Mesothelial cell of epicardium (in vitro differentiated cells): ENCODE results near the gene HS6ST2. TPM values are rescaled to one million over a fixed set of nuclear protein-coding genes. Genes with fewer than 3 reads are reported as not detected.

Experiments used
- DNase-seq, 2 experiments: peaks; one replicate each; pipeline ENCODE4 v3.0.0; 2021; ENCODE audit warnings: low spot score in 2 of 2; ENCODE audit not compliant: unreplicated experiment in 2 of 2
- H3K27ac Mint-ChIP-seq: 2 replicates; pipeline ENCODE4 v1.8.0; 2021; ENCODE audit warnings: mixed read lengths
- H3K27me3 Mint-ChIP-seq: 2 replicates; pipeline ENCODE4 v1.8.0; 2021; ENCODE audit warnings: low read depth, mixed read lengths
- H3K36me3 Mint-ChIP-seq: 2 replicates; pipeline ENCODE4 v1.8.0; 2021; ENCODE audit warnings: mixed read lengths
- H3K4me1 Mint-ChIP-seq: 2 replicates; pipeline ENCODE4 v1.8.0; 2021; ENCODE audit warnings: mixed read lengths
- H3K4me3 Mint-ChIP-seq: 2 replicates; pipeline ENCODE4 v1.8.0; 2021; ENCODE audit warnings: mild to moderate bottlenecking, moderate library complexity, mixed read lengths
- H3K9me3 Mint-ChIP-seq: 2 replicates; pipeline ENCODE4 v1.8.0; 2021; ENCODE audit warnings: mixed read lengths
- total RNA-seq: library from RNA; stranded (reverse); gene quantifications from 3 replicates; pipeline ENCODE4 v1.2.1, GENCODE V29; 2021
- TF ChIP-seq, protein P1 (sequence below): fragments of 200-600 bp; sonication (generic); IDR thresholded peaks from one replicate; pipeline ENCODE4 v1.5.0; 2021; ENCODE audit warnings: antibody characterized with exemption; ENCODE audit not compliant: unreplicated experiment

The HS6ST2 gene
- total RNA-seq, 1 donor from 2014 or later, result 20.2 TPM

DNA sequence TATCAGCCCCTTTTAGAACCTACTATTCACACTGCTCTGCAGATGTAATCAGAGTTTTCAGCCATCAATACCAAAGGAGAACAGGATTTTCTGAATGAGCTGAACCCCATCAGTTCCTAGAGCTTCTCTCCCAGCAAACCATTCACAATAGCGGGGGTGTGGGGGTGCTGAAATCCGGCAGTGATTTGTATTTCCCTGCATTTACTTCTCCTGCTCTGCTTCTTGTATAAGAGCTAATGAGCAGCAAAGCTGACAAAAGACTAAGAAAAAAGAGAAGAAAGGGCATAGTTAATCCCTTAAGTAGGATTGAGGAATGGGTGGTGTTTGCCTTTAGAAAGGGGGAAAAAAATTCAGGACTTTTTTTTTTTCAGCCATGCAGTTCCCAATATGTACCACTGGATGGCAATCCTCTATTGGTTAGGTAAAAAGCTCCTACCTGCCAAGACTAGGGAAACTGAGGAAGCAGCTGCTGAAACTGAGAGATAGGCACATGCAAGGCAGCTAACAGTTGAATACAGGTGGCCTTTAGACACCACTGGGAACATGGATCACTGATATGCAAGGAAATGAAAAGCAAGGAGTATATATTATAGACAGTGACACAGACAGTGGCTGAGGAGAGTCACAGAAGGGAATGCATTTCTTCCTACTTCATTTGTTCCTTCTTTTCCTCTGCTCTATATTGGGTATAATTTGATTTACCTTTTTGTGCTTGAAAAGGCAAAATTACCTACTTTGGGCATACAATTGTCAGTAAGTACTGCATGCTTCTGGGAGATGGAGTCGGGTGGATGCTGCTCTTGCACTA lies 217.9 kb downstream of the HS6ST2 start:
- no peak for DNase-seq
- Mint-ChIP-seq H3K4me1 (peaks cover 27% of the 10 kb centered on the region), H3K36me3 (no peaks in the 10 kb centered on the region), H3K9me3 (no peaks in the 10 kb centered on the region), H3K27me3 (no peaks in the 10 kb centered on the region), H3K27ac (no peak overlapping the region), H3K4me3 (no peak overlapping the region)
- TF ChIP-seq, protein P1, sequence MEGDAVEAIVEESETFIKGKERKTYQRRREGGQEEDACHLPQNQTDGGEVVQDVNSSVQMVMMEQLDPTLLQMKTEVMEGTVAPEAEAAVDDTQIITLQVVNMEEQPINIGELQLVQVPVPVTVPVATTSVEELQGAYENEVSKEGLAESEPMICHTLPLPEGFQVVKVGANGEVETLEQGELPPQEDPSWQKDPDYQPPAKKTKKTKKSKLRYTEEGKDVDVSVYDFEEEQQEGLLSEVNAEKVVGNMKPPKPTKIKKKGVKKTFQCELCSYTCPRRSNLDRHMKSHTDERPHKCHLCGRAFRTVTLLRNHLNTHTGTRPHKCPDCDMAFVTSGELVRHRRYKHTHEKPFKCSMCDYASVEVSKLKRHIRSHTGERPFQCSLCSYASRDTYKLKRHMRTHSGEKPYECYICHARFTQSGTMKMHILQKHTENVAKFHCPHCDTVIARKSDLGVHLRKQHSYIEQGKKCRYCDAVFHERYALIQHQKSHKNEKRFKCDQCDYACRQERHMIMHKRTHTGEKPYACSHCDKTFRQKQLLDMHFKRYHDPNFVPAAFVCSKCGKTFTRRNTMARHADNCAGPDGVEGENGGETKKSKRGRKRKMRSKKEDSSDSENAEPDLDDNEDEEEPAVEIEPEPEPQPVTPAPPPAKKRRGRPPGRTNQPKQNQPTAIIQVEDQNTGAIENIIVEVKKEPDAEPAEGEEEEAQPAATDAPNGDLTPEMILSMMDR, result peak; percentile 88

DNA sequence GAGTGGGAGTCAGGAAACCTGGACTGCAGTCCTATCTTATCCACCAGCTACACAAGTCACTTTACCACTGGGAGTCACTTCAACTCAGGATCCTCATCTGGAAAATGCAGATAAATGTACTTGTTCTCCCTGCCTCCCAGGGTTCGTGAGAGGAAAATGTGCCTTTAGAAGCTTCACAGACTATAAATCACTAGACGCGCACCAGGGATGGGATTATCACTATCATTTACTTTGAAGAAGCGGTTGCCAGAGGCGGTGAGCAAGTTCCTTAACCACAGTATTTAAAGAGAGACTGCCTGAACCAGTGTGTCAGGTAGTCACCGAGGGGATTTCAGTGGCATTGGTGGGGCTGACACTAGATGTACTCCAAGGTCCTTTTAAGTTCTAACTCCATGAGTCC lies 219.5 kb downstream of the HS6ST2 start:
- no peaks in the 10 kb centered on the region for H3K36me3 Mint-ChIP-seq
- no peaks in the 10 kb centered on the region for H3K9me3 Mint-ChIP-seq
- no peak for DNase-seq
- TF ChIP-seq, protein P1, result no peak
- H3K27ac Mint-ChIP-seq, result peak overlapping the region; percentile 10
- H3K4me1 Mint-ChIP-seq, result peaks cover 35% of the 10 kb centered on the region
- H3K4me3 Mint-ChIP-seq, result no peak overlapping the region
- H3K27me3 Mint-ChIP-seq, result no peaks in the 10 kb centered on the region

DNA sequence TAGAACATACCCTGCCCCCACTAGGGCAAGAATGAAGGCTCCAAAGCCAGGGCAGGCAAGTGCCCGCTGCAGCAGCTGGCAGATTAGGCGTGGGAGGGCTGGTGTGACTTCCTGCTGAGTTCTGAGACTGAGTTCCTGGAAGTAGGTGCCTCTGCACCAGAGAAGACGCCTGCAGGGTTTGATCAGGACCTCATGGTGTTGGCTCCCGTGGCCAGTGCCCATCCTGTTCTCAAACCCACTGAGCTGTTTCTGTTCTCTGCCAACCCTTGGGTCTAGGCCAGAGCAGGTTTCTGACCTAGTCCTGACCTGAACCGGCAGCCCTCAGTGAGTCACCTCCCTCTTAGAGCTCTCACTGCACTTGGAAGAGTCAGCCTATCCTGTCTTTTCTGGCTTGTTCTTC lies 220.7 kb downstream of the HS6ST2 start:
- TF ChIP-seq, protein P1, result no peak
- Mint-ChIP-seq H3K4me3 (no peak overlapping the region), H3K9me3 (no peaks in the 10 kb centered on the region), H3K27me3 (no peaks in the 10 kb centered on the region), H3K36me3 (no peaks in the 10 kb centered on the region), H3K27ac (no peak overlapping the region), H3K4me1 (peaks cover 43% of the 10 kb centered on the region)
- DNase-seq, result no peak

DNA sequence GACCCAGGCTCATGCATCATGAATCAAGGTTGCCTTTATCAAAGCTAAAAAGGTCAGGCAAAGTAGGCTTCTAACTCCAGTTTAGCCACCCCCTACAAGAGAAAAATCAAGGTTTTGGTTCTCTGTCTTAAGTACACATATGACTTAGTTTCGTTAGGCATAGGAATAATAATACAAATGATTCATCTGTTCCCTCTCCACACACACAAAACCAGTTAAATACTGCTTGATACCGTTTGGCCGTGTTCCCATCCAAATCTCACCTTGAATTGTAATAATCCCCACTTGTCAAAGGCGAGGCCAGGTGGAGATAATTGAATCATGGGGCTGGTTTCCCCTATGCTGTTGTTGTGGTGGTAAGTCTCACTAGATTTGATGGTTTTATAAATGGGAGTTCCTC lies 226.2 kb downstream of the HS6ST2 start:
- DNase-seq, result no peak
- Mint-ChIP-seq H3K27me3 (no peaks in the 10 kb centered on the region), H3K4me3 (no peak overlapping the region), H3K36me3 (no peaks in the 10 kb centered on the region), H3K4me1 (peaks cover 17% of the 10 kb centered on the region), H3K9me3 (no peaks in the 10 kb centered on the region), H3K27ac (no peak overlapping the region)
- TF ChIP-seq, protein P1, result no peak

DNA sequence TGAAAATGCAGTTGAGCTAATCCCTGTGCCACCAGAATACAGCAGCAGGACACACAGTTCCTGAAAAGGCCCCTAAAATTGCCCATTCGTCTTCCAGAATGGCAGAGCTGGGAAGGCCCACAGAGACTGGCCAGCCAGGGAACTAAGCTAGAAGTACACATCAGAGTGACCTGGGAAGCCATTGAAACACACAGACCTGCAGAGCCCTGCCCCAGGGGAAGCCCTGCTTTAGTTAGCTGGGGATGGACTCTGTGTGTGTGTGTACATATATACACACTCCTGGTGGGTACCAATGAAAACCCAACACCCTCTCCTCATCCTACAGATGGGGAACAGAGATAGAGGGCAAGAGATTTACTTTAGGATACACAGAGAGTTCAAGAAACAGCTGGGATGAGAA lies 227.7 kb downstream of the HS6ST2 start:
- TF ChIP-seq, protein P1, result no peak
- peaks cover 17% of the 10 kb centered on the region for H3K4me1 Mint-ChIP-seq
- H3K4me3 Mint-ChIP-seq, result no peak overlapping the region
- H3K9me3 Mint-ChIP-seq, result peaks cover under 1% of the 10 kb centered on the region
- DNase-seq, result no peak
- no peaks in the 10 kb centered on the region for H3K27me3 Mint-ChIP-seq
- H3K36me3 Mint-ChIP-seq, result no peaks in the 10 kb centered on the region
- no peak overlapping the region for H3K27ac Mint-ChIP-seq
